Upper lobe of left lung (tissue), 6 donors: ENCODE results near the gene NCAPG2. TPM values are rescaled to one million over a fixed set of nuclear protein-coding genes. Genes with fewer than 3 reads are reported as not detected.

Experiments used
- ATAC-seq, 2 donors: fragments of 200-7000 bp; cut with Tn5 transposase; one replicate each; pipeline ENCODE4 v1.9.1; 2022; ENCODE audit warnings: mild to moderate bottlenecking in 2 of 2, moderate library complexity in 2 of 2; ENCODE audit not compliant: low FRiP score in 2 of 2
- DNase-seq, 2 donors: peaks; one replicate each; pipeline ENCODE4 v3.0.0-alpha.2; 2019 to 2020
- H3K27ac ChIP-seq, 4 donors: fragments of 200-600 bp; sonication (generic); one replicate each; pipeline ENCODE4 v1.5.1; 2016 to 2019
- H3K27me3 ChIP-seq, 4 donors: fragments of 200-600 bp; sonication (generic); one replicate each; pipeline ENCODE4 v1.5.1; 2017 to 2019
- H3K36me3 ChIP-seq, 4 donors: fragments of 200-600 bp; sonication (generic); one replicate each; pipeline ENCODE4 v1.5.1; 2016 to 2019
- H3K4me1 ChIP-seq, 4 donors: fragments of 200-600 bp; sonication (generic); one replicate each; pipeline ENCODE4 v1.5.1; 2018 to 2019
- H3K4me3 ChIP-seq, 4 donors: fragments of 200-600 bp; sonication (generic); one replicate each; pipeline ENCODE4 v1.5.1; 2017 to 2019; ENCODE audit warnings: mild to moderate bottlenecking in 2 of 4, moderate library complexity in 1 of 4
- H3K9me3 ChIP-seq, 4 donors: fragments of 200-600 bp; sonication (generic); one replicate each; pipeline ENCODE4 v1.5.1; 2018 to 2019
- CTCF ChIP-seq, 6 experiments: fragments of 450-650 bp in 4 of 6; fragments of 200-600 bp in 2 of 6; sonication (generic) in 2 of 6; IDR thresholded peaks; one replicate each; pipeline ENCODE4 v1.5.1; 2016 to 2019; ENCODE audit warnings: antibody characterized with exemption in 6 of 6
- EP300 ChIP-seq, 4 donors: sonication (generic); formaldehyde crosslinking; IDR thresholded peaks; one replicate each; pipeline ENCODE4 v1.5.1; 2017; ENCODE audit warnings: antibody characterized with exemption in 4 of 4, control low read depth in 2 of 4
- POLR2A ChIP-seq, 4 donors: fragments of 450-650 bp; IDR thresholded peaks; one replicate each; pipeline ENCODE4 v1.5.1; 2016 to 2017; ENCODE audit warnings: antibody characterized with exemption in 4 of 4, mild to moderate bottlenecking in 2 of 4
- POLR2AphosphoS5 ChIP-seq, 2 donors: sonication (generic); formaldehyde crosslinking; IDR thresholded peaks; one replicate each; pipeline ENCODE4 v1.5.1; 2017; ENCODE audit warnings: antibody characterized with exemption in 2 of 2
- WGBS, 2 donors: methylation state at CpG; one replicate each; pipeline ENCODE4 v1.1.5; 2017 to 2018; 5-methylcytosine and 5-hydroxymethylcytosine counted together
- total RNA-seq, 6 donors: library from RNA; depleted of rRNA in 4 of 6; stranded (reverse); fragments of >200 nt in 4 of 6; gene quantifications; one replicate each; pipeline versions ENCODE4 v1.1.0 to v1.2.1, GENCODE V29; 2016 to 2021
- donor health status: DM: no; HTN: no; CAD: no; lungs with moderate emphysema.
- donor health status: DM: no; HTN: yes; CAD: no; lungs with severe emphysema.

The NCAPG2 gene
- total RNA-seq, 6 donors from 2014 or later = 4.6 to 11.0 (median 7.8) TPM

GRCh38 chr7:158614700-158615099 is 89.9 kb downstream of the NCAPG2 start:
- TF ChIP-seq POLR2A (IDR thresholded peaks at IDR 0.05) = no peak
- no peak for TF ChIP-seq EP300 (IDR thresholded peaks at IDR 0.05)
- TF ChIP-seq POLR2AphosphoS5 (IDR thresholded peaks at IDR 0.05) = no peak
- TF ChIP-seq CTCF (IDR thresholded peaks at IDR 0.05) = no peak
- no peaks in the 10 kb centered on the region for H3K36me3 ChIP-seq
- H3K4me1 ChIP-seq = no peaks in the 10 kb centered on the region
- ATAC-seq (no peak), DNase-seq (no peak)
- no peak overlapping the region for H3K4me3 ChIP-seq
- no peak overlapping the region for H3K27ac ChIP-seq
- no peaks in the 10 kb centered on the region for H3K27me3 ChIP-seq
- no peaks in the 10 kb centered on the region for H3K9me3 ChIP-seq
- WGBS, 2 donors = 70 to 84% methylated on average over 1 of the region's 1 CpG

- Histone ChIP-seq H3K36me3 (no peaks in the 10 kb centered on the region), H3K4me3 (no peak overlapping the region), H3K4me1 (no peaks in the 10 kb centered on the region), H3K9me3 (no peaks in the 10 kb centered on the region), H3K27ac (no peak overlapping the region), H3K27me3 (no peaks in the 10 kb centered on the region)
- DNase-seq = no peak
- no peak for ATAC-seq
- TF ChIP-seq POLR2AphosphoS5 (IDR thresholded peaks at IDR 0.05) = no peak
- TF ChIP-seq EP300 (IDR thresholded peaks at IDR 0.05) = no peak
- TF ChIP-seq CTCF (IDR thresholded peaks at IDR 0.05) = no peak
- WGBS, 2 donors = 98 to 100% methylated on average over 2 of the region's 2 CpGs
These were observed 91.1 kb downstream of the NCAPG2 start for GRCh38 chr7:158613481-158613880.

GRCh38 chr7:158612546-158612945 is 92.1 kb downstream of the NCAPG2 start:
- 92 to 95% methylated on average over 4 of the region's 4 CpGs for WGBS, 2 donors
- TF ChIP-seq POLR2AphosphoS5 (IDR thresholded peaks at IDR 0.05) (no peak), EP300 (IDR thresholded peaks at IDR 0.05) (no peak), POLR2A (IDR thresholded peaks at IDR 0.05) (no peak)
- H3K4me3 ChIP-seq = no peak overlapping the region

GRCh38 chr7:158611541-158611940 is 93.1 kb downstream of the NCAPG2 start:
- no peaks in the 10 kb centered on the region for H3K36me3 ChIP-seq
- no peaks in the 10 kb centered on the region for H3K27me3 ChIP-seq
- H3K4me3 ChIP-seq = no peak overlapping the region
- DNase-seq = no peak
- no peak overlapping the region for H3K27ac ChIP-seq
- TF ChIP-seq POLR2A (IDR thresholded peaks at IDR 0.05) (no peak), EP300 (IDR thresholded peaks at IDR 0.05) (no peak), POLR2AphosphoS5 (IDR thresholded peaks at IDR 0.05) (no peak), CTCF (IDR thresholded peaks at IDR 0.05) (no peak)
- no peaks in the 10 kb centered on the region for H3K9me3 ChIP-seq
- WGBS, 2 donors = 65 to 80% methylated on average over 8 of the region's 8 CpGs
- no peaks in the 10 kb centered on the region for H3K4me1 ChIP-seq
- ATAC-seq = no peak

More at GRCh38 chr7:158612546-158612945, 92.1 kb downstream of the NCAPG2 start:
- H3K27me3 ChIP-seq = no peaks in the 10 kb centered on the region
- DNase-seq (no peak), ATAC-seq (no peak)
- no peaks in the 10 kb centered on the region for H3K9me3 ChIP-seq
- no peak overlapping the region for H3K27ac ChIP-seq
- H3K4me1 ChIP-seq = no peaks in the 10 kb centered on the region
- no peaks in the 10 kb centered on the region for H3K36me3 ChIP-seq

- ATAC-seq (no peak), DNase-seq (no peak)
- TF ChIP-seq POLR2A (IDR thresholded peaks at IDR 0.05) (no peak), POLR2AphosphoS5 (IDR thresholded peaks at IDR 0.05) (no peak), CTCF (IDR thresholded peaks at IDR 0.05) (no peak), EP300 (IDR thresholded peaks at IDR 0.05) (no peak)
- H3K4me3 ChIP-seq = no peak overlapping the region
- no peaks in the 10 kb centered on the region for H3K4me1 ChIP-seq
- no peaks in the 10 kb centered on the region for H3K27me3 ChIP-seq
- 74 to 78% methylated on average over 7 of the region's 7 CpGs for WGBS, 2 donors
- H3K27ac ChIP-seq = no peak overlapping the region
- no peaks in the 10 kb centered on the region for H3K36me3 ChIP-seq
- no peaks in the 10 kb centered on the region for H3K9me3 ChIP-seq
These were observed 95.2 kb downstream of the NCAPG2 start for GRCh38 chr7:158609313-158609974.
